ENCODE data around the gene ATP2B1. TPM values are rescaled to one million over a fixed set of nuclear protein-coding genes. Genes with fewer than 3 reads are reported as not detected.

Gene ATP2B1
- total RNA-seq, 1 donor from 2014 or later: 5.1 TPM

GRCh38 chr12:89736995-89737394 is 28.4 kb upstream of the ATP2B1 start:
- intact Hi-C loops (cut with DNase I): no loop called here
- no peaks in the 10 kb centered on the region for H3K36me3 ChIP-seq
- no peak overlapping the region for H3K27ac ChIP-seq
- no peaks in the 10 kb centered on the region for H3K27me3 ChIP-seq
- no peak overlapping the region for H3K4me3 ChIP-seq
- H3K9me3 ChIP-seq: peaks cover 6 to 14% of the 10 kb centered on the region in 2 donors
- TF ChIP-seq, protein P1, sequence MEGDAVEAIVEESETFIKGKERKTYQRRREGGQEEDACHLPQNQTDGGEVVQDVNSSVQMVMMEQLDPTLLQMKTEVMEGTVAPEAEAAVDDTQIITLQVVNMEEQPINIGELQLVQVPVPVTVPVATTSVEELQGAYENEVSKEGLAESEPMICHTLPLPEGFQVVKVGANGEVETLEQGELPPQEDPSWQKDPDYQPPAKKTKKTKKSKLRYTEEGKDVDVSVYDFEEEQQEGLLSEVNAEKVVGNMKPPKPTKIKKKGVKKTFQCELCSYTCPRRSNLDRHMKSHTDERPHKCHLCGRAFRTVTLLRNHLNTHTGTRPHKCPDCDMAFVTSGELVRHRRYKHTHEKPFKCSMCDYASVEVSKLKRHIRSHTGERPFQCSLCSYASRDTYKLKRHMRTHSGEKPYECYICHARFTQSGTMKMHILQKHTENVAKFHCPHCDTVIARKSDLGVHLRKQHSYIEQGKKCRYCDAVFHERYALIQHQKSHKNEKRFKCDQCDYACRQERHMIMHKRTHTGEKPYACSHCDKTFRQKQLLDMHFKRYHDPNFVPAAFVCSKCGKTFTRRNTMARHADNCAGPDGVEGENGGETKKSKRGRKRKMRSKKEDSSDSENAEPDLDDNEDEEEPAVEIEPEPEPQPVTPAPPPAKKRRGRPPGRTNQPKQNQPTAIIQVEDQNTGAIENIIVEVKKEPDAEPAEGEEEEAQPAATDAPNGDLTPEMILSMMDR (IDR thresholded peaks at IDR 0.05): no peak
- H3K4me1 ChIP-seq: no peaks in the 10 kb centered on the region
- DNase-seq (ENCODE audit: low spot score in 2 of 2): no peak

DNA sequence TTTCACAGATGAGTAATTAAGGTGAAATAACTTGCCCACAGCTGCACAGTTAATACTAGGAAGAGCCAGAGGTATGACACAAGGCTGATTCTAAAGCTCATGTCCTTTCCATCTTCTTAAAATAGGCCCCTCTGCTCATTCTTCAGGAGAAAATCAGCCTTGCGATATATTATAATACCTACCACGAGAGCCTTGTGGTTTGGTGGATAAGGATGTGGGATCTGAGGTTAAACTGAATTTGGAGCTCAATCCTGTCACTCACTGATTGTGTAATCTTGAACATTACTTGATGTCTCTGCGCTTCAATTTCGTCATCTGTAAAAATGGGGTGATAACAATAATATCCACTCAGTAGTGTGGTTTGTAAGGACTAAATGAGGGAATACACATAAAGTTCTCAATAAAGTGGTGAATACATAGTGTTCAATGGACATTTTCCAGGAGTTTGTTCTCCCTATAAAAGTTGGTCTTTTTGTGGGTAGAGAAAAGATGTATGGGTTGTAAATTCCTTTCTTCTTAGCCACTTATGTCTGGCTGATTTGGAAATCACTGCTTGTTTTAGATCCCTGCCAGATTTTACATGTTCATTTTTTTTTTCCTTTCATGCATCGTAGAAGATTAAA is 25.1 kb upstream of the ATP2B1 start:
- TF ChIP-seq, protein P1 (IDR thresholded peaks at IDR 0.05): no peak
- Histone ChIP-seq H3K4me3 (no peak overlapping the region), H3K27ac (no peak overlapping the region), H3K27me3 (no peaks in the 10 kb centered on the region), H3K36me3 (no peaks in the 10 kb centered on the region), H3K4me1 (no peaks in the 10 kb centered on the region), H3K9me3 (no peaks in the 10 kb centered on the region)
- intact Hi-C loops (cut with DNase I): no loop called here
- DNase-seq (ENCODE audit: low spot score in 2 of 2): no peak

- no peaks in the 10 kb centered on the region for H3K4me1 ChIP-seq
These were observed 23.9 kb upstream of the ATP2B1 start for GRCh38 chr12:89732522-89732921.

DNA sequence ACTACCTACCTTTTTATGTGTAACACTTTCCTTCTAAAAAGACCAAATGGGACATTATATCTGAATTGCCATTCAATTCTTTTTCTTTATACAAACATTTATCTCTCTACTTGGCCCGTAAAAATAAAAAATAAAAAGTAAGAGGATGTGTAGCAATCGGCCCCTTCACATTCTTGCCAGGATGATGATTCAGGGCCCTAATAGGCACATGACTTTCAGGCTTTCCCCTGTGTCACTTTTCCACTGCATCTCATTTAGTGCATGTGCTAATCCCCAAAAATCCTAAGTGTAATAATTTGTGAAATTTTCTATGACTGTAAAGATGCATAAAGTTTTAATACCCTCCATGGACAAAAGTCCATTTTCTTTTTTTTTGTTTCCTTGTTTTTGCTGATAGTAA is 23.0 kb upstream of the ATP2B1 start:
- intact Hi-C loops (cut with DNase I): no loop called here
- no peak overlapping the region for H3K4me3 ChIP-seq
- H3K36me3 ChIP-seq: no peaks in the 10 kb centered on the region
- TF ChIP-seq, protein P1 (IDR thresholded peaks at IDR 0.05): no peak
- no peak overlapping the region for H3K27ac ChIP-seq
- H3K27me3 ChIP-seq: no peaks in the 10 kb centered on the region
- H3K4me1 ChIP-seq: no peaks in the 10 kb centered on the region
- peak in 1 of 2 donors; percentile 62 for DNase-seq (ENCODE audit: low spot score in 2 of 2)
- no peaks in the 10 kb centered on the region for H3K9me3 ChIP-seq

More at GRCh38 chr12:89732522-89732921, 23.9 kb upstream of the ATP2B1 start:
- no peak for DNase-seq (ENCODE audit: low spot score in 2 of 2)
- intact Hi-C loops (cut with DNase I): no loop called here
- TF ChIP-seq, protein P1 (IDR thresholded peaks at IDR 0.05): no peak
- Histone ChIP-seq H3K27ac (no peak overlapping the region), H3K27me3 (no peaks in the 10 kb centered on the region), H3K9me3 (no peaks in the 10 kb centered on the region), H3K36me3 (no peaks in the 10 kb centered on the region), H3K4me3 (no peak overlapping the region)

- no peak for DNase-seq (ENCODE audit: low spot score in 2 of 2)
- Histone ChIP-seq H3K4me3 (no peak overlapping the region), H3K9me3 (no peaks in the 10 kb centered on the region), H3K27me3 (no peaks in the 10 kb centered on the region), H3K27ac (no peak overlapping the region), H3K36me3 (no peaks in the 10 kb centered on the region), H3K4me1 (no peaks in the 10 kb centered on the region)
- intact Hi-C loops (cut with DNase I): no loop called here
- TF ChIP-seq, protein P1 (IDR thresholded peaks at IDR 0.05): no peak
These were observed 22.5 kb upstream of the ATP2B1 start for GRCh38 chr12:89731089-89731488.
